Measurements from ENCODE around the gene RBM38.

DNA sequence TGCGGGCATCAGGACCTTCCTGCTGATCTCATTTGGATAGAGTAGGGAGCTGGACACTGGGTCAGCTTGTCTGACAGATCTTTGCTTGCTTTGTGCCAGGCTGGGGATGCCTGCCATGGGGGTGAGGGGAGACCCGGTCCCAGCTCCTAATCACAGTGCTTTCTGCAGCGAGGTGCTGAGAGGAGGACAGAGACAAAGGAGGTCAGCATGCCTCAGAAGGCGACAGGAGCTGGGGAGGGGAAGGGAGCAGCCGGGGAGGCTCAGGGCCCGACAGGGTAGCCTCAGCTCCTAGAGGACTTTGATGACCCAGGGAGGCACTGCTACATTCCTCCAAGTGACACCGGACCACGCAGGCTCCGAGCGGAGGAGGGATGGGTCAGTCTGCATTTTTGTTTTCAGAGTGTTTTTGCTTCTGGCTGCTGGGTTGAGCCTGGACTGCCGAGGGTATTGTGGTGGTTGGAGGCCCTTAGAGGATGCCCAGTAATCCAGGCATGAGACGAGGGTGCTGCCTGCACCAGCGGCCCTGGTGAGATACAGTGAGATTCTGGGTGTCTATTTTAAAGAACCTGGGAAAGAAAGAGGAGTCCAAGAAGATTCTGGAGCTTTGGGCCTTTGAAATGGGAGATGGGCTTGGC lies 7.8 kb downstream of the RBM38 start:
- no peak for TF ChIP-seq CTCF (IDR thresholded peaks at IDR 0.05)
- TF ChIP-seq POLR2A (IDR thresholded peaks at IDR 0.05; ENCODE audit: low read depth), result no peak

Data from esophagus muscularis mucosa (tissue), 3 donors.